Upper lobe of right lung (tissue), 1 donor: Measurements from ENCODE around the gene DISP3. TPM values are rescaled to one million over a fixed set of nuclear protein-coding genes. Genes with fewer than 3 reads are reported as not detected.

Source experiments
- ATAC-seq: fragments of 200-7000 bp; cut with Tn5 transposase; one replicate; pipeline ENCODE4 v1.9.1; 2020; ENCODE audit warnings: mild to moderate bottlenecking, moderate library complexity
- DNase-seq: peaks from one replicate; pipeline ENCODE4 v3.0.0-alpha.2; 2020
- H3K27ac ChIP-seq: fragments of 200-600 bp; one replicate; pipeline ENCODE4 v1.8.0; 2022
- H3K27me3 ChIP-seq: fragments of 200-600 bp; one replicate; pipeline ENCODE4 v1.8.0; 2022; ENCODE audit warnings: mild to moderate bottlenecking
- H3K36me3 ChIP-seq: fragments of 200-600 bp; one replicate; pipeline ENCODE4 v1.8.0; 2022
- H3K4me1 ChIP-seq: fragments of 200-600 bp; one replicate; pipeline ENCODE4 v1.8.0; 2022
- H3K4me3 ChIP-seq: fragments of 200-600 bp; one replicate; pipeline ENCODE4 v1.8.0; 2022; ENCODE audit warnings: mild to moderate bottlenecking
- H3K9me3 ChIP-seq: fragments of 200-600 bp; one replicate; pipeline ENCODE4 v1.8.0; 2022
- intact Hi-C: fragments of 100-400 bp; cut with DNase I; formaldehyde crosslinking; loops from one replicate; pipeline ENCODE4 v1.11.0; 2022
- total RNA-seq: library from RNA; stranded (reverse); fragmentation: NEBNext Ultra II Directional; extraction: Animal tissue kit (Norgen Biotek cat#: 25700); gene quantifications from one replicate; pipeline ENCODE4 v1.2.1, GENCODE V29; 2021
- TF ChIP-seq, protein P1 (sequence below): fragments of 200-600 bp; IDR thresholded peaks from one replicate; pipeline ENCODE4 v1.8.0; 2022; ENCODE audit warnings: antibody characterized with exemption
- donor health status: DM: no; HTN: yes; CAD: no; lungs with severe emphysema.

DISP3 gene
- total RNA-seq, 1 donor from 2014 or later: not detected

GRCh38 chr1:11533790-11534787, 55.1 kb downstream of the DISP3 start:
- no peak overlapping the region for H3K4me3 ChIP-seq
- intact Hi-C loops: no loop called here
- H3K4me1 ChIP-seq: no peaks in the 10 kb centered on the region
- no peak overlapping the region for H3K27ac ChIP-seq
- no peaks in the 10 kb centered on the region for H3K27me3 ChIP-seq
- TF ChIP-seq, protein P1, sequence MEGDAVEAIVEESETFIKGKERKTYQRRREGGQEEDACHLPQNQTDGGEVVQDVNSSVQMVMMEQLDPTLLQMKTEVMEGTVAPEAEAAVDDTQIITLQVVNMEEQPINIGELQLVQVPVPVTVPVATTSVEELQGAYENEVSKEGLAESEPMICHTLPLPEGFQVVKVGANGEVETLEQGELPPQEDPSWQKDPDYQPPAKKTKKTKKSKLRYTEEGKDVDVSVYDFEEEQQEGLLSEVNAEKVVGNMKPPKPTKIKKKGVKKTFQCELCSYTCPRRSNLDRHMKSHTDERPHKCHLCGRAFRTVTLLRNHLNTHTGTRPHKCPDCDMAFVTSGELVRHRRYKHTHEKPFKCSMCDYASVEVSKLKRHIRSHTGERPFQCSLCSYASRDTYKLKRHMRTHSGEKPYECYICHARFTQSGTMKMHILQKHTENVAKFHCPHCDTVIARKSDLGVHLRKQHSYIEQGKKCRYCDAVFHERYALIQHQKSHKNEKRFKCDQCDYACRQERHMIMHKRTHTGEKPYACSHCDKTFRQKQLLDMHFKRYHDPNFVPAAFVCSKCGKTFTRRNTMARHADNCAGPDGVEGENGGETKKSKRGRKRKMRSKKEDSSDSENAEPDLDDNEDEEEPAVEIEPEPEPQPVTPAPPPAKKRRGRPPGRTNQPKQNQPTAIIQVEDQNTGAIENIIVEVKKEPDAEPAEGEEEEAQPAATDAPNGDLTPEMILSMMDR: no peak
- ATAC-seq (no peak), DNase-seq (peak; percentile 55)
- no peaks in the 10 kb centered on the region for H3K36me3 ChIP-seq
- no peaks in the 10 kb centered on the region for H3K9me3 ChIP-seq

GRCh38 chr1:11534846-11535245, 55.9 kb downstream of the DISP3 start:
- no peaks in the 10 kb centered on the region for H3K36me3 ChIP-seq
- peak; percentile 41 for DNase-seq
- TF ChIP-seq, protein P1: no peak
- H3K9me3 ChIP-seq: no peaks in the 10 kb centered on the region
- intact Hi-C loops: no loop called here
- ATAC-seq: no peak
- no peak overlapping the region for H3K27ac ChIP-seq
- no peaks in the 10 kb centered on the region for H3K27me3 ChIP-seq
- no peak overlapping the region for H3K4me3 ChIP-seq
- H3K4me1 ChIP-seq: no peaks in the 10 kb centered on the region

DNA sequence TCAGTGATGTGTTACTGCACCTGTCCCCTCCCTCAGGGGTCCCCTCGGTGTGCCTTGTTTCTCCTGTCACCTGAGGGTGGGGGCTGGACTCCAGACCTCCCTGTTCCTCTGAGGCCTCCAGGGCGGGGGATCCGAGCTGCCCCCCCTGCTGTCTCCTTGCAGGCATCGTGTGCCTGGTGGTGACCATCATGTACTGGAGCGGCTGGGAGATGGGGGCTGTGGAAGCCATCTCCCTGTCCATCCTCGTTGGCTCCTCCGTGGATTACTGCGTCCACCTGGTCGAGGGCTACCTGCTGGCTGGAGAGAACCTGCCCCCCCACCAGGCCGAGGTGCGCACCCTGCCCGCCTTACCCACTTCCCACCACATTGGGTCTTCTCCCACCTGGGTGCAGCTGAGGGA, 56.4 kb downstream of the DISP3 start:
- no peaks in the 10 kb centered on the region for H3K4me1 ChIP-seq
- no peaks in the 10 kb centered on the region for H3K36me3 ChIP-seq
- no peaks in the 10 kb centered on the region for H3K9me3 ChIP-seq
- DNase-seq (peak; percentile 52), ATAC-seq (no peak)
- no peaks in the 10 kb centered on the region for H3K27me3 ChIP-seq
- intact Hi-C loops: no loop called here
- no peak overlapping the region for H3K4me3 ChIP-seq
- TF ChIP-seq, protein P1: no peak
- H3K27ac ChIP-seq: no peak overlapping the region

- peak; percentile 52 for DNase-seq
- Histone ChIP-seq H3K4me1 (no peaks in the 10 kb centered on the region), H3K36me3 (no peaks in the 10 kb centered on the region), H3K27me3 (no peaks in the 10 kb centered on the region), H3K9me3 (no peaks in the 10 kb centered on the region), H3K4me3 (no peak overlapping the region), H3K27ac (no peak overlapping the region)
- TF ChIP-seq, protein P1: no peak
- intact Hi-C loops: no loop called here
- no peak for ATAC-seq
Observed at GRCh38 chr1:11535761-11536572, 57.0 kb downstream of the DISP3 start.

- Histone ChIP-seq H3K27me3 (no peaks in the 10 kb centered on the region), H3K4me3 (no peak overlapping the region), H3K27ac (no peak overlapping the region), H3K9me3 (no peaks in the 10 kb centered on the region), H3K4me1 (no peaks in the 10 kb centered on the region), H3K36me3 (no peaks in the 10 kb centered on the region)
- DNase-seq: peak; percentile 52
- no peak for ATAC-seq
- TF ChIP-seq, protein P1: no peak
- intact Hi-C loops: no loop called here
Observed at GRCh38 chr1:11536573-11537379, 57.8 kb downstream of the DISP3 start.
